Stromal cell of bone marrow (primary cell): Measurements from ENCODE around the gene HOTAIR.

Experiments used
- DNase-seq: peaks from one replicate; pipeline ENCODE4 v3.0.0-alpha.2; 2012; ENCODE audit warnings: low read depth

HOTAIR gene

GRCh38 chr12:53988541-53989226 lies 13.9 kb upstream of the HOTAIR start:
- DNase-seq = no peak

GRCh38 chr12:53987787-53988230 lies 13.1 kb upstream of the HOTAIR start:
- no peak for DNase-seq

GRCh38 chr12:53986686-53987483 lies 12.1 kb upstream of the HOTAIR start:
- no peak for DNase-seq

- no peak for DNase-seq
These were observed 11.4 kb upstream of the HOTAIR start for GRCh38 chr12:53985994-53986685.

GRCh38 chr12:53985692-53985993 lies 10.9 kb upstream of the HOTAIR start:
- no peak for DNase-seq

GRCh38 chr12:53984901-53985691 lies 10.3 kb upstream of the HOTAIR start, which contains the start of gene HOXC10:
Gene HOXC10, plus strand, starts transcription at chr12:53985146. Its CDS starts 114 bp downstream, at chr12:53985260.
- DNase-seq = peak; percentile 97

- no peak for DNase-seq
These were observed 9.3 kb upstream of the HOTAIR start for GRCh38 chr12:53983950-53984572.

GRCh38 chr12:53983568-53983949 lies 8.8 kb upstream of the HOTAIR start:
- no peak for DNase-seq

DNA sequence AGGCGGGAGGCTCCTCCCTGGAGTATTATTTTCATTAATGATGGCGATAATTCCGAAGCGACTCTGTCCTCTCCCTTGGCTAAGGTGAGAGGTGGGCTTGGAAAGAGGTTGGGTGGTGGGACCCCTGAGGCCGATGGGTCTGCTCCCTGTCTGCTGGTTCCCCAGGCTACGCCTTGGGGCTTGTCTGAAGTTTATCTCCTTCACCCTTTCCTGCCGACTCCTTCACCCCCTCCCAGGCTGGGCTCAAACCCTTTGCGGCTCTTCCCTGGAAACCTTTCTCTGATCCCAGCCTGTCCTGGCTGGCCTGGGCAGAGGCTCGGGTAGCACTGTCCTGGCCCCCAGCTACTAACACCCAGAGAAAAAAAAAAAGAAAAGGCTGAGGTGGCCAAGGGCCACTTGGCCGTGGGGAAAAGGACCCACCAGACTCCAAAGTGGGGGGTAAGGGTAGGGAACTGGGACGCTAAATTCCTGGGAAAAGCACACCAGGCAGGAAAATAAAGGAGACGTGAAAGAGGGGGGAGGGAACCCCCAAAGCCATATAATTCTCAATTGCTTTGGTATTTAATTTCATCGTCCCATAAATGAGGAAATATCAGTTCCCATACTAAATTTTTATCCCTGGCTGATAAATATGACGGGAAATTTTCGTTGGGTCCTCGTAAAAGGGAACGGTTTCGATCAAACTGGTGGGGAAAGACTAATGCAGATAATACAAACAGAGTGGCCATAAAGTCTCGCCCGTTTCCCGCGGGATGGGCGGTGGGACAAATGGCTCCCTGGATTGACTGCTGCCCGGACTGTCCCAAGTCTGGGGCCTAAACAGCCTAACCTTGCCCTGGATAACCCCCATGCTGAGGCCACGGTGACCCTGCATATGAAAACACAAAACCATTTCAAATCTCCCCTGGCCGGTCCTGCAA lies 8.2 kb upstream of the HOTAIR start:
- DNase-seq = no peak

DNA sequence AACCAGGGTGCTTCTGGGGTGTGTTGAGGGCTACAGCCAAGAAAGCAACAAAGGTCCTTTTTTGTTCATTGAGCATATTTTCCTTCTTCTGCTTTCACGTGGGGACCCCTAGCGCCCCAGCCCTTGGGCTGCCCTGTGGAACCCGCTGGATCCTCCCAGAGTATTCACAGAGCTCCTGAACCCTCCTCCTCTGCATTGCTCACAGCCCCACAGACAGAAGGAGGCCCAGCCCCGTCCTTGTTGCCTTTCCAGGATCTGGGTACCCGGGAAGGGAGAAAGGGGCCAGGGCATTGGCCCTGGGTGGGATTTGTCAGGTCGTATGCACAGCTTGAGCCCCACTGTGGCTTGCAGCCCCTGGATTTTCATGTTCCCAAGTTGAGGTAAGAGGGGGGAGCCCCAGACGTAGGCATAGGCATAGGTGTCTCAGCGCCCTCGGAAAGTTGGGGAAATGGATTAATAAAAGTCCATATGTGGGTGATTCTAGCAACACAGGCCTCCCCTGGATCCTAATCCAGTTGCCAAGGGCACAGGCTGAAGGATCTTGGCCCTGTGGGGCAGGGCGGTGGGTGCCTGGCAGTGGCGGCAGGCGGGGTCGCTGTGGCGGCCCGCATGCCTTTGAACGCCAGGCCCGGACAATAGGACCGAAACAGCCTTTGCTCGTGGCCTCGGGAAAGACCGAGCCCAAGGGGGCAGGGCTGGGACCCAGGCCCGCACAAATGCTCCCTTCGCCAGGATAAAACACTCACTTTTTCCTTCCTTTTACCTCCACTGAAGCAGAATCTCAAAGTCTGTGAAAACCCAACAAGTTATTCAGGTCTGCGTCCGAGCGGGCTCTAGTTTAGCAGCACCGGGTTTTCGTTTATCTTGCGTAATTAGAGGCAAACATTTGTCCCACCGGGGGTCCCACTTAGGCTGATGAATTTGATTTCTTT lies 7.1 kb upstream of the HOTAIR start:
- DNase-seq = no peak

DNA sequence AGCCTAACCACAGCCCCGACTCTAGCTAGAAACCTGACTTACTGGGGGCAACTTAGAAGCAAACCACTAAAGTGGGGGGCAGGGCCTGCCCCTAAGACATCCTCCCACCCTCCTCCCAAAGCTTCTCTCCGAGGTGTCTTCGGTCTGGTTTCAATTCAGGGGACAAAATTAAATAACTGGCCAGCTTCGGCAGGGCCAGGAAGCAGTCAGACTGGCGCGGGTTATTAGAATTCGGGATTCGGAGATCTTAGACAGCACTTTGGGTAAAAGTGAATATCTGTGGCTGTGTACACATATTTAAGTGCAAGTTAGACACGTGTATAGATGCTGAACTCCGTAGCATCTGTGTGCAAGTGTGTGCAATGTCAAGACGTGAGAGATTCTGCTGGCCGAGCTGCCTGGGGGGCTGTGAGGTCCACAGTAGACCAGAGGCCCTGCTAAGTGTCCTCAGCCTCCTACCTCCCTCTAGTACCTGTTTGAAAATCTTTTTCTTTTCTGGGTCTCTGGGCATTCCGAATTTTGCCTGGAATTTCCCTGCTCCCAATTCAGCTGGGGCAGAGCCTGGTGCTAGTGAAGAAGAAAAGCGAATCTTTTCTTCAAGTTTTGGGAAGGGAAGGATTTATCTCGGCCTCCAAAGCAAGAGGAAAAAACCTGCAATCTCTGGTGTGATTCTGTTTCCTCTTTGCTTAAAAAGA lies 6.2 kb upstream of the HOTAIR start:
- DNase-seq = no peak

- no peak for DNase-seq
These were observed 5.5 kb upstream of the HOTAIR start for GRCh38 chr12:53980104-53980801.

GRCh38 chr12:53978477-53979356 lies 4.0 kb upstream of the HOTAIR start:
- DNase-seq = no peak

GRCh38 chr12:53977596-53978445 lies 3.1 kb upstream of the HOTAIR start:
- no peak for DNase-seq

DNA sequence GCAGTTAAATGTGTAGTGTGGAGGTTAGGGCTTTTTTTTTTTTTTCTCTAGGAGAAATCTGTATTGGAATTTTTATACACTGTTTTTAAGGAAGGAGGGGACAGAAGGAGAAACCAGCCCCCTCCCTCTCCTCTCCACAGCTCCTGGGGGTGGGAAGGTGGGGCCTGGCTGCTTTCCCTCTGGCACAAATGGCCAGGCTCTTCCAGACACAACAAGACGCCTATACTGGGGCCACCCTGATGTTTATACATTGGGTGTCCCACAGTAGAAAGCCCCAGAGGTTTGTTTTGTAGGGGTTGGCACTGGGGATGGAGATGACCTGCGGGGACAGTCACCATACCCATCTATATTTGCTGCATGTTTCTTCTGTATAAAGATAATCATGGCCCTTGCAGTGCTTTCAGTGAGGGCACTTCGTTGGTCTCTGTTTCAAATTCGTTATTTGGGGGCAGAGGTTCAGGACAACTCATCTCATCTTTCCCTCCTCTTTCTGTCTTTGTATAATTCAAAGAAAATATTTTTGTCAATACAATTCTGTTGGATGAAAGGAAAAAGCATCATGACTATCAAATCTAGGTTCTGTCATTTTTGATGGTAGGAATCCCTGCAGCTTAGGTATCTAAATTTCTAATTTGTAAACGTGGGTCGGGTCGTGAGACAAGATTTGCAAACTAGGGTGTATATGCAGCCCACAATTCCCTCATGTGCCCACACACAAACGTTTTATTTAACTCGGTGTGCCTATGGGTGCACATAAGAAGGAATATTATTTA lies 2.3 kb upstream of the HOTAIR start:
- DNase-seq = no peak
